Osteocyte (in vitro differentiated cells): ENCODE results near the gene LMF2. TPM values are rescaled to one million over a fixed set of nuclear protein-coding genes. Genes with fewer than 3 reads are reported as not detected.

Experiments
- DNase-seq: peaks from one replicate; pipeline ENCODE4 v3.0.0; 2021; ENCODE audit warnings: mixed read lengths; ENCODE audit not compliant: unreplicated experiment; ENCODE audit errors: extremely low spot score
- H3K27ac Mint-ChIP-seq: one replicate; pipeline ENCODE4 v1.8.0; 2021; ENCODE audit warnings: mild to moderate bottlenecking, mixed read lengths; ENCODE audit not compliant: unreplicated experiment
- H3K27me3 Mint-ChIP-seq: one replicate; pipeline ENCODE4 v1.8.0; 2021; ENCODE audit warnings: mixed read lengths; ENCODE audit not compliant: unreplicated experiment
- H3K36me3 Mint-ChIP-seq: one replicate; pipeline ENCODE4 v1.8.0; 2021; ENCODE audit warnings: mixed read lengths; ENCODE audit not compliant: unreplicated experiment
- H3K4me1 Mint-ChIP-seq: one replicate; pipeline ENCODE4 v1.8.0; 2021; ENCODE audit warnings: mixed read lengths; ENCODE audit not compliant: unreplicated experiment
- H3K4me3 Mint-ChIP-seq: one replicate; pipeline ENCODE4 v1.8.0; 2021; ENCODE audit warnings: mild to moderate bottlenecking, moderate library complexity, mixed read lengths; ENCODE audit not compliant: unreplicated experiment
- H3K9me3 Mint-ChIP-seq: one replicate; pipeline ENCODE4 v1.8.0; 2021; ENCODE audit warnings: mixed read lengths; ENCODE audit not compliant: unreplicated experiment
- CTCF ChIP-seq: fragments of 200-600 bp; sonication (generic); IDR thresholded peaks from 2 replicates; pipeline ENCODE4 v1.5.0; 2021; ENCODE audit warnings: antibody characterized with exemption, mild to moderate bottlenecking, moderate library complexity
- total RNA-seq: library from RNA; stranded (reverse); gene quantifications from 2 replicates; pipeline ENCODE4 v1.2.1, GENCODE V29; 2021

LMF2 gene
- total RNA-seq, 1 donor from 2014 or later: 107 TPM

GRCh38 chr22:50507991-50508884 is 736 bp upstream of the LMF2 start, which contains the start of gene NCAPH2:
NCAPH2 (plus strand) TSS chr22:50508224; CDS start chr22:50508338, 114 bp downstream.
- peak within 1 kb of the TSS; percentile 93 for H3K4me3 Mint-ChIP-seq
- H3K27ac Mint-ChIP-seq: peak within 1 kb of the TSS; percentile 93
- DNase-seq: no peak
- H3K36me3 Mint-ChIP-seq: no peaks in the 10 kb centered on the region
- peaks cover 16% of the 10 kb centered on the region for H3K4me1 Mint-ChIP-seq
- H3K27me3 Mint-ChIP-seq: no peaks in the 10 kb centered on the region
- no peaks in the 10 kb centered on the region for H3K9me3 Mint-ChIP-seq
- no peak for TF ChIP-seq CTCF

- Mint-ChIP-seq H3K4me3 (peak overlapping the region; percentile 93), H3K27ac (peak overlapping the region; percentile 80), H3K36me3 (no peaks in the 10 kb centered on the region), H3K9me3 (no peaks in the 10 kb centered on the region), H3K4me1 (peaks cover 16% of the 10 kb centered on the region), H3K27me3 (no peaks in the 10 kb centered on the region)
- no peak for DNase-seq
- TF ChIP-seq CTCF: no peak
Measured at GRCh38 chr22:50506611-50507420, 686 bp downstream of the LMF2 start.

GRCh38 chr22:50505776-50506610 is 1.5 kb downstream of the LMF2 start:
- Mint-ChIP-seq H3K27ac (no peak overlapping the region), H3K36me3 (no peaks in the 10 kb centered on the region), H3K4me3 (peak overlapping the region; percentile 93), H3K4me1 (peaks cover 16% of the 10 kb centered on the region), H3K9me3 (no peaks in the 10 kb centered on the region), H3K27me3 (no peaks in the 10 kb centered on the region)
- TF ChIP-seq CTCF: no peak
- no peak for DNase-seq

- DNase-seq: no peak
- Mint-ChIP-seq H3K4me3 (no peak overlapping the region), H3K4me1 (peaks cover 16% of the 10 kb centered on the region), H3K27ac (no peak overlapping the region), H3K36me3 (peaks cover 1% of the 10 kb centered on the region), H3K27me3 (no peaks in the 10 kb centered on the region), H3K9me3 (no peaks in the 10 kb centered on the region)
- TF ChIP-seq CTCF: no peak
Measured at GRCh38 chr22:50505276-50505775, 2.2 kb downstream of the LMF2 start.
